ENCODE measurements around the gene ITK.

Gene ITK

DNA sequence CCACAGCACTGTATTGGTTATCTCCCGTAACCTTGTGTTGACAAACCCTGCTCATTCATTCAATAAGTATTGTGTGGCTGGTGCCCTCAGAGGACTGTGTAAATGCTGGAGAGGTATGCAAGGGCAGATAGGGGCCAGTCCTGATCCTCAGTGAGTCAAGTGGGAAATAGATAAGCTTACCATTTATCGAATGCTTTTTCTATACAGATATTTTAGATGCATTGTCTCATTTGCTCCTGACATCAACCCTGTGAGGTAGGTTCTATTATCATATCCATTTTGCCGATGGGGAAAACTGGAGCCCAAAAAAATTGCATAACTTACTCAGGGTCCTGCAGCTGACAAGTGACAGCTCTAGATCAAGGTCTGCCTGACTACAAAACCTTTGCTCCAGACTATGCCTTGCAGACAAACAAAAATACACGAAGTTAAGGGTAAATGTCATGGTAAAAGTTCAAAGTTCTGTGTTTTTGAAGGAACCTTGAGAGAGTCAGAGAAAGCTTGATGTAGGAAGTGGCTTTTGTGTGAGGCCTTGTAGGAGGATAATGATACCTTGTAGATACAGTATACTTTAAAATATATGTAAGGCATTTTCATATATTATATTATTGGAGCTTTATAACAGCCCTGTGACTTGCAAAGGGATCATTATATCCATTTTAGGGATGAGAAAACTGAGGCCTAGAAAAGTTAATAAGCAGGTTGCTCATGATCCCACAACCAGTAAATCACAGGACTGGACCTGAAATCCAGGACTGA, 107.9 kb downstream of the ITK start:
- TF ChIP-seq, protein P1, sequence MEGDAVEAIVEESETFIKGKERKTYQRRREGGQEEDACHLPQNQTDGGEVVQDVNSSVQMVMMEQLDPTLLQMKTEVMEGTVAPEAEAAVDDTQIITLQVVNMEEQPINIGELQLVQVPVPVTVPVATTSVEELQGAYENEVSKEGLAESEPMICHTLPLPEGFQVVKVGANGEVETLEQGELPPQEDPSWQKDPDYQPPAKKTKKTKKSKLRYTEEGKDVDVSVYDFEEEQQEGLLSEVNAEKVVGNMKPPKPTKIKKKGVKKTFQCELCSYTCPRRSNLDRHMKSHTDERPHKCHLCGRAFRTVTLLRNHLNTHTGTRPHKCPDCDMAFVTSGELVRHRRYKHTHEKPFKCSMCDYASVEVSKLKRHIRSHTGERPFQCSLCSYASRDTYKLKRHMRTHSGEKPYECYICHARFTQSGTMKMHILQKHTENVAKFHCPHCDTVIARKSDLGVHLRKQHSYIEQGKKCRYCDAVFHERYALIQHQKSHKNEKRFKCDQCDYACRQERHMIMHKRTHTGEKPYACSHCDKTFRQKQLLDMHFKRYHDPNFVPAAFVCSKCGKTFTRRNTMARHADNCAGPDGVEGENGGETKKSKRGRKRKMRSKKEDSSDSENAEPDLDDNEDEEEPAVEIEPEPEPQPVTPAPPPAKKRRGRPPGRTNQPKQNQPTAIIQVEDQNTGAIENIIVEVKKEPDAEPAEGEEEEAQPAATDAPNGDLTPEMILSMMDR (IDR thresholded peaks at IDR 0.05; ENCODE audit: insufficient read depth, low read depth, low read length, missing control alignments) = no peak
- no peak for DNase-seq (ENCODE audit: low read depth)
- no peak overlapping the region for H3K4me3 ChIP-seq (ENCODE audit: low read length)

DNA sequence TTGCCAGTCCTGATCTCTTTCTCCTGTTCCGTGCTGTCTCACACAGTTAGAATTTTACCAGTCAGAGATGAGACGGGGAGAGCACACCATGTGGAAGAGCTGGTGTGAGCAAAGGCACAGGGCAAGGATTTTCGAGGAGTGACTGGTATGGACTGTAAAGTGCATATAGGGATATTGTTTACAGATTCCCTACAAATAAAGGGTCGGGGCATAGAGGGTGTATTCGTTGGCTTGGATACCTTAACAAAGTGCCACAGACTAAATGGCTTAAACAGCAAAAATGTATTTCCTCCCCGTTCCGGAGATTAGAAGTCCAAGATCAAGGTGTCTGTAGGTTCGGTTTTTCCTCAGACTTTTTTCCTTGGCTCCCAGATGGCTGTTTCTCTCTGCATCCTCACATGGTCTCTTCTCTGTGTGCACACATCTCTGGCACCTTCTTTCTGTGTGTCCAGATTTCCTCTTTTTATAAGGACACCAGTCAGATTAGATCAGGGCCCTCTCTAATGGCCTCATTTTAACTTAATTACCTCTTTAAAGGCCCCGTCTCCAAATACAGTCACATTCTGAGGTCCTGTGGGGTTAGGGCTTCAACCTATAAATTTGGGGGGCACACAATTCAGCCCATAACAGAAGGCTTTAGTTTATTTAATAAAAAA, 108.7 kb downstream of the ITK start:
- H3K4me3 ChIP-seq (ENCODE audit: low read length) = no peak overlapping the region

DNA sequence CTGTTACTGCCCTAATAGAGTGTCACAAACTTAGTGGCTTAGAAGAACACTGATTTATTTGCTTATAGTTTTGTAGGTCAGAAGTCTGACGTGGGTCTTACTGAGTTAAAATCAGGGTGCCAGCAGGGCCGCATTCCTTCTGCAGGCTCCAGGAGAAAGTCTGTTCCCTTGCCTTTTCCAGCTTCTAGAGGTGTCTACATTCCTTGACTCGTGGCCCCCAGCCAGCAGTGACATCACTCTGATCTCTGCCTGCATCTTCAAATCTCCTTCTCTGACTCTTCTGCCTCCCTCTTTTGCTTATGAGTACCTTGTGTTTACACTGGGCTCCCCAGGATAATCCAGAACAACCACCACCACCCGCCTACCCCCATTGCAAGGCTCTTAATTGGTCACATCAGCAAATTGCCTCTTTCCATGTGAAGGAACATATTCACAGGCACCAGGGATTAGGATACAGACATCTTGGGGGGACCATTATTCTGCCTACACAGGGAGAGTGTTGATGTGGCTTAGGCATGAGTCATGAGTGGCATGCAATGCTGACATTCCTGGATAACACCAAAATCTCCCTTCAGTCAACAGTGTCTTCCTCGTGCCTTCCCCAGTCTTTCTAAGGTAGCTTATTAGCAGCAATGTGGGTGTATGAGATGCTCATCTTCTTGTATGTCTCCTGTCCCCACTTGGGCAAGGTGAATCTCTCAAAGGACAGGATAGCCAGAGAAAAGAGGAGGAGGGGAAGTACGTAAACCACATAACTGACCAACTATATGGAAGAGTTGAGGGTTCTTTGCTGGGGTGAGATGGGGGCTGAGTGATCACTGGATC, 109.7 kb downstream of the ITK start:
- no peak overlapping the region for H3K4me3 ChIP-seq (ENCODE audit: low read length)
- TF ChIP-seq, protein P1 (IDR thresholded peaks at IDR 0.05; ENCODE audit: insufficient read depth, low read depth, low read length, missing control alignments) = no peak
- peak; percentile 47 for DNase-seq (ENCODE audit: low read depth)

More for the DNA sequence above, 108.7 kb downstream of the ITK start:
- no peak for DNase-seq (ENCODE audit: low read depth)
- TF ChIP-seq, protein P1 (IDR thresholded peaks at IDR 0.05; ENCODE audit: insufficient read depth, low read depth, low read length, missing control alignments) = no peak

DNA sequence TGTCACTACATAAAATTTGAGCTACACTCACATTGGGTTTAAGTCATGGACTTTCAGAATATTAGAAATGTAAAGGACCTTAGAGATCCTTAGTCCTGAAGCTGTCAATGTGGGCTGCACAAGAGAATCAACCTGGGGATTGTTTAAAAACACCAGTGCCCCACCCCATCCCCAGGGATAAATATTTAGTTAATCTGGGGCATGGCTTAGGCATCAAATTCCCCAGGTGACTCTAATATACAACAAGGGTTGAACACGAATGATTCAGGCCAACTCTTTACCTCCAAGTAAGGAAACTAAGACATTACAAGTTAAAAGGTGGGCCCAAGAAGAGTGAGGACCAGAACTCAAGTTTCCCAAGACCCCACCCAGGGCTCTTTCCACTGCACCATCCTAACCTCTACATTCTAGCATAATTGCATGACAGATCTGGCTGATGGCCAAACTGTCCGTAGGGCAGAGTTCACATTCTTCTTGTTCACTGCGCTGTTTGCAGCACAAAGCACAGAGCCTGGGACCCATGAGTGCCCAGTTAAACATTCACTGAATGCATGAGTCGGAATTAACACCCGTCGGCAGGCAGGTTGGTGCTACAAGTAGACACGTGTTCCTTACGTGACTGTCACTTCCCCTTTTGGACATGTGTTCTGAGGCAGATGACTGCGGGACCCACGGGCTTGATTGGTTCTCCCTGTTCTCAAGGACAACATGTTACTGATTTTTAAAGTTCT, 110.5 kb downstream of the ITK start:
- TF ChIP-seq, protein P1 (IDR thresholded peaks at IDR 0.05; ENCODE audit: insufficient read depth, low read depth, low read length, missing control alignments) = no peak
- H3K4me3 ChIP-seq (ENCODE audit: low read length) = no peak overlapping the region
- DNase-seq (ENCODE audit: low read depth) = peak; percentile 23

DNA sequence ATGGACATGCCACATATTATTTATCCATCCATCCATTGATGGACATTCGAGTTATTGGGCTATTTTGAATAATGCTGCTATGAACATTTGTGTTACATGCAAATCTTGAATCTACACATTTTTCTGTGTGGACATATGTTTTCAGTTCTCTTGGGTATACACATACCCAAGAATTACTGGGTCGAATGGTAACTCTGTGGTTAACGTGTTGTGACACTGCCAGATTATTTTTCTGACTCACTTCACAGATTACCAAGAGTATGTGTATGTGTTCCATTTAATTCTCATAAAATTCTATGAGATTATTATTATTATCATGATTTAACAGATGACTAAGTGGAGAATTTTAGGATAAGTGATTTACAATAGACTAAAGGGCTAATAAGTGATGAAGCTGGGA, 112.0 kb downstream of the ITK start:
- no peak overlapping the region for H3K4me3 ChIP-seq (ENCODE audit: low read length)
- TF ChIP-seq, protein P1 (IDR thresholded peaks at IDR 0.05; ENCODE audit: insufficient read depth, low read depth, low read length, missing control alignments) = no peak
- no peak for DNase-seq (ENCODE audit: low read depth)

DNA sequence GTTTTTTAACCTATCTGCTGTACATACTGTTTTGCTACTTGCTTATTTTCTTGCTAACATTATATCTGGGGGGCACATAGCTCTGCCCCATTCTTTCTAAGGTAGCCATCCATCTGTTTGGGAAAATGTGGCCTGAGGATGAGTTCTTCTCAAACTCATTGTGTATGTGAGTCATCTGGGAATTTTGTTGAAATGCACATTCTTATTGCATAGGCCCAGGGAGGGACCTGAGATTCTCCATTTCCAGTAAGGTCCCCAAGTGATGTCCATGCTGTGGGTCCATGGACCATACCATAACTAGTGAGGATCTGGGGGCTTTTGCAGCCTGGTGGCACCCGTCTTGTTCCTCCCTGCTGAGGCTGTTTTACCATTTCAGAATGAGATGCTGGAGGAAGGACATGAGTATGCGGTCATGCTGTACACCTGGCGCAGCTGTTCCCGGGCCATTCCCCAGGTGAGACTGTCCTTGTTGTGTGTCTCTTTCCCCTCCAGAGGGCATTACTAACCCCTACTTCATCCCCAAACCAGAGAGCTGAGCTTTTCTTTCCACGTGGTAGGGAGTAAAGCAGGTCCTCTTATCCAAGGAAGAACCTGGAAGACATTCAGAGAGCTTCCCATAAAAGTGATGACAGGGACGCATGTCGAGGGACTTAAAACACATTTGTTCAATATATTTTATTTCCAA, 113.9 kb downstream of the ITK start:
- no peak for DNase-seq (ENCODE audit: low read depth)
- TF ChIP-seq, protein P1 (IDR thresholded peaks at IDR 0.05; ENCODE audit: insufficient read depth, low read depth, low read length, missing control alignments) = no peak

More for the DNA sequence above, 113.9 kb downstream of the ITK start:
- H3K4me3 ChIP-seq (ENCODE audit: low read length) = no peak overlapping the region

Data from epithelial cell of esophagus (primary cell).